GM13976 (cell line): ENCODE measurements around the gene HDAC7.

ENCODE experiments used
- DNase-seq: peaks from one replicate; pipeline ENCODE4 v3.0.0; 2012; ENCODE audit warnings: low spot score
- CTCF ChIP-seq: IDR thresholded peaks from 2 replicates; pipeline ENCODE4 v1.5.1; 2012; ENCODE audit warnings: borderline replicate concordance, mild to moderate bottlenecking; ENCODE audit not compliant: insufficient read depth; ENCODE audit errors: extremely low read depth, missing control alignments, control extremely low read depth
- in situ Hi-C: fragments of 300-500 bp; cut with MboI; formaldehyde crosslinking; loops from one replicate; pipeline ENCODE4 v1.12.0; 2022; ENCODE audit warnings: low sequenced_read_pairs, mixed read lengths, inconsistent platforms; ENCODE audit not compliant: unreplicated experiment

The HDAC7 gene

GRCh38 chr12:47773062-47773857 lies 46.4 kb downstream of the HDAC7 start, which contains the start of gene SLC48A1:
Gene SLC48A1, plus strand, starts transcription at chr12:47773238. Its CDS starts 67 bp downstream, at chr12:47773305.
- DNase-seq: peak; percentile 92
- in situ Hi-C loops: loop anchor here (10.0 kb wide), 1 partner anchor 58 kb away; no protein-coding TSS in a partner anchor
- TF ChIP-seq CTCF: peak; percentile 46

- no peak for DNase-seq
- in situ Hi-C loops: loop anchor here (10.0 kb wide), 1 partner anchor 58 kb away; no protein-coding TSS in a partner anchor
- TF ChIP-seq CTCF: no peak
Measured at GRCh38 chr12:47772738-47773061, 47.0 kb downstream of the HDAC7 start.

GRCh38 chr12:47772094-47772660 lies 47.5 kb downstream of the HDAC7 start:
- in situ Hi-C loops: loop anchor here (10.0 kb wide), 1 partner anchor 57 kb away; no protein-coding TSS in a partner anchor
- no peak for TF ChIP-seq CTCF
- no peak for DNase-seq

GRCh38 chr12:47771304-47771703 lies 48.4 kb downstream of the HDAC7 start:
- in situ Hi-C loops: loop anchor here (10.0 kb wide), 1 partner anchor 57 kb away; no protein-coding TSS in a partner anchor
- no peak for DNase-seq
- TF ChIP-seq CTCF: no peak

GRCh38 chr12:47770086-47770726 lies 49.5 kb downstream of the HDAC7 start:
- no peak for TF ChIP-seq CTCF
- no peak for DNase-seq
- in situ Hi-C loops: loop anchor here (10.0 kb wide), 1 partner anchor 55 kb away; no protein-coding TSS in a partner anchor
